Cortex of kidney (tissue), 1 donor: ENCODE measurements around the gene GDF10.

ENCODE experiments used
- DNase-seq: peaks from one replicate; lab custom pipeline; 2025; lab: John Stamatoyannopoulos, UW

Gene GDF10, protein sequence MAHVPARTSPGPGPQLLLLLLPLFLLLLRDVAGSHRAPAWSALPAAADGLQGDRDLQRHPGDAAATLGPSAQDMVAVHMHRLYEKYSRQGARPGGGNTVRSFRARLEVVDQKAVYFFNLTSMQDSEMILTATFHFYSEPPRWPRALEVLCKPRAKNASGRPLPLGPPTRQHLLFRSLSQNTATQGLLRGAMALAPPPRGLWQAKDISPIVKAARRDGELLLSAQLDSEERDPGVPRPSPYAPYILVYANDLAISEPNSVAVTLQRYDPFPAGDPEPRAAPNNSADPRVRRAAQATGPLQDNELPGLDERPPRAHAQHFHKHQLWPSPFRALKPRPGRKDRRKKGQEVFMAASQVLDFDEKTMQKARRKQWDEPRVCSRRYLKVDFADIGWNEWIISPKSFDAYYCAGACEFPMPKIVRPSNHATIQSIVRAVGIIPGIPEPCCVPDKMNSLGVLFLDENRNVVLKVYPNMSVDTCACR

DNA sequence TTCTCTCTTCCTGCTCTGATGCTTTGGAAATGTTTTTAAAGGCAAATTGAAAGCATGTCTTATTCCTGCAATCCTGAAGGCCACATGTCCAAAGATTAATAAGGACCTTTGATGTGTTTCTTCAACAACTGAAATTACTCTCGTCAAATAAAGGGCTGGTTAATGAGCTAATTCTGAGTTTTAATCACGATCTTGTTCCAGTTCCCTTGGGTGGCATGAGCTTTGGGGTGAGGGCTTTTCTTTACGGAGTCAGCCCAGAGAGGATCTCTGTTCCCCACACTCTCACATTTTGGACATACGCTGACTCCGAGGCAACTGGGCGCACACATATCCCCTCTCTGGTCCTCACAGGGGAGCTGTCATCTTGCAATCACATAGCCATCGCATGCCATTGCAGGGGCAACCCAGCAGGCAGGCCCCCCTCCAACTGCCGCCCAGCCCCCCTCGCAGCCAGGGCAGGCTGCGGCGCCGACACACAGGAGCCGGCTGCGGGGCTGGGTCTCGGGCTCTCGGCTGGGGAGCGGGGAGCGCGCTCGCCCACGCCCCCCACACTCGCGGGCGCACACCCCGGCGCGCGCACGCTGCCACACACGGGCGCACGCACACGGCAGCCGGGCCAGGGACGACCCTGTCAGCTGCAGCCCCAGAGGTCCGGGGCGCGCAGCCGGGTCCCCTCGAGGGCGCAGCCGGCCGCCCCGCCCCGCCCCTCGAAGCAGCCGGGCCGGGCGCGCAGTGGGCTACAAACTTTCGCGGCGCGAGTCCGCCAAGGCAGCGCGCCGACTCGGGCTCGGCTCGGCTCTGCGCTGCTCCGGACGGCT, at the start of gene GDF10:
GDF10 (plus strand) TSS at position 587 of the 818 bp plus-strand sequence. CDS start 455 bp downstream, outside the sequence.
- no peak for DNase-seq

DNA sequence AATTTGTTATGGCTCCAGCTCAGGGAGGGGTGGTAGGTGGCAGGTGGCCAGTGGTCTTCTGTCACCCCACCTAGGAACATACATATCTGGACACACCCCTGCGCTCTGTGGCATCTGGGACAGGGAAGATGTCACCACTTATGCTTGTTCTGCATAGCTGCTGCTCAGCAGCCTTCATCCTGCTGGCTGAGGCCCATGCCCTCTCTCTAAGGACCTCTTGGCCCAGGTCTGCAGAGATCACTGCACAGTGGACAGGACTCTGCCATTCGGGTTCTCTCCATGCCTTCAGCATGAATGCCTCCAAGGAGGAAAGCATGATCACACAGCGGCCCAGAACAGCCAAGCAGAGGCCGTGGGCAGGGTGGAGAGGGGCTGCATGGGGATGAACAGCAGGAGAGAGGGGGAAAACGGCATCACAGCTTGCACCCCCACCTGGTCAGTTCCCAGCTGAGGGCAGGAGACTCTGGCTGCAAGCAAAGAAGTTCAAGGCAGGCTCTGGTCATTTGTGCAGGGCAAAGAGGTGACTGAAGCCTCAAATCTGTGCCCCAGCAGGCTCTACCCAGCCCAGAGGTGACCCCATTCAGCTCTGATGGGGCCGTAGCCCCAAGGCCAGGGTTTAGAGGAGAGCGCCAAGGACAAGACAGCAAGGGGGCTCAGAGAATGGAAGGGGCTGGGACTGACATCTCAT, 47.8 kb upstream of the GDF10 start:
- DNase-seq, result no peak

DNA sequence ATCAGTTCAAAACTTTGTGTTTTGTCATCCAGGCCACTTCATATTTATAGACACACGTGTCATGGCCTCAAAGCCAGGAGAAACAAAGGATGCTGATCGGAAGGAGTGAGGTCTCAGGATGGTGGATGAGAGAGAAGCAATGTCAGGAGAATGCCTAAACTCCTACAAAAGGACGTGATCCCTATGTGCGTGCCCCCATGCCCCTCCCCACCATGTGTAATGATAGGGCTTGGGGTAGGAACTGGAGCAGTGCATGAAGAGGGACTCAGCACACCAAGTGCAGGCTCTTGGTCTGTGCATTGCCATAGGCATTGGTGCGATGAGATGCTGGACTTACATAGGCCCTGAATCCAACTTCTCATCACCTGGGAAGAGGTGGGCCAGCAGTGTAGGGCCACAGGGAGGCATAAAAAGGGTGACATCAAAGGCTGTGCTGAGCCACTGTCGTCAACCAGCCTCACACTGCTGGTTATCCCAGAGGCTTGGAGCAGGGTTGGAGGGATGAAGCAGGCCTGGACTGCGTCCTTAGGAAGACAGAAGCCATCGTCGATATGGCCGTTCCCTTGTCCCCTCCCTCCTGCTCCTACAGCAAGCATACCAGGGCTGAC, 46.9 kb upstream of the GDF10 start:
- DNase-seq, result no peak

DNA sequence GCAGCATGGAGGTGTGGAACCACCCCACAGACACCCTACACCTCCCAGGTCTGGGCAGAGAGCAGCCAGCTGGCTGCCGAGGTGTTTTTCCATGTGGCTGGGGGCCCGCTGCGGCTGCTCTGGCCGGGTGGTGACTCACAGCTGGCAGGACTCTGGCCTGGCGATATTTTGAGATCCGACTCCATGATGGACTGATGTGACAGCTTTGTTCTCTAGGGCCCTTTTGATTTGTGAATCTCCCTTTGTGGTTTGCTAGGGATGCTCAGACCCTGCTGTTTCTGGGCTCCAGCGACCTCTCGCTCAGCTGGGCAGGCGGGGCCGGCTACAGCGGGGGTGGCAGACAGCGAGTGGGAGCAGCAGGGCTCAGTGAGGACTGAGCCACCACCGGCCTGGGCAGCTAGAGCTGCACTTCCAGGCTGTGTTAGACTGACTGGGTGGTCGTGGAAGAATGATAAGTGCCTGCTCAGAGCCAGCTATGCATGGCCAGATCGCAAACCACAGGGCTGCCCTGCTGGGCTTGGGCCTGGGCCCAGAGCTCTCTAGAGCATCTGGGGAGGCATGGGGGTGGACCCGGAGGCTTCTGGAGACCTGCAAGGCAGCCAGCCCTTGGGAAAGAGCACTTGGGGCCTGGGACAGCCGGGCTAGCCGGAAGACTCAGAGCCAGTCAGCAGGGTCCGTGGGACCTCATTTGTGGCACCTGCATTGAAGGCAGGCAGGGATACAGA, 46.2 kb upstream of the GDF10 start:
- DNase-seq, result no peak

DNA sequence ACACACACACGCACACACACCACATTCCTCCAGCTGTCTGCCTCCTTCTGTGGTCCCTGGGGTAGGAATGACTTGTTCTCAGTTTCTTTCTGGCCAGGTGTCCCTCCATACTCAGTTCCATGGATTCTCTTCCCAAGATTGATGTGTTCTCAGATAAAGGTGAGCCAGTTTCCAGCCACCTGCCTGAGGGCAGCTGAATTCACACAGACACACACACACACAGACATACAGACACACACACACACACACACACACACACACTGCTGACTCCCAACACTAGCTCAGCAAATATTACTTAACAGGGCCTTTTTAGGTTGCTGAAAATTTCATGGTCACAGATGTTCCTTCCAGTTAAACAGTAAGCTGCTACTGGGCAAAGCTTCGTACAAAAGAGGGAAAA, 45.4 kb upstream of the GDF10 start:
- no peak for DNase-seq

DNA sequence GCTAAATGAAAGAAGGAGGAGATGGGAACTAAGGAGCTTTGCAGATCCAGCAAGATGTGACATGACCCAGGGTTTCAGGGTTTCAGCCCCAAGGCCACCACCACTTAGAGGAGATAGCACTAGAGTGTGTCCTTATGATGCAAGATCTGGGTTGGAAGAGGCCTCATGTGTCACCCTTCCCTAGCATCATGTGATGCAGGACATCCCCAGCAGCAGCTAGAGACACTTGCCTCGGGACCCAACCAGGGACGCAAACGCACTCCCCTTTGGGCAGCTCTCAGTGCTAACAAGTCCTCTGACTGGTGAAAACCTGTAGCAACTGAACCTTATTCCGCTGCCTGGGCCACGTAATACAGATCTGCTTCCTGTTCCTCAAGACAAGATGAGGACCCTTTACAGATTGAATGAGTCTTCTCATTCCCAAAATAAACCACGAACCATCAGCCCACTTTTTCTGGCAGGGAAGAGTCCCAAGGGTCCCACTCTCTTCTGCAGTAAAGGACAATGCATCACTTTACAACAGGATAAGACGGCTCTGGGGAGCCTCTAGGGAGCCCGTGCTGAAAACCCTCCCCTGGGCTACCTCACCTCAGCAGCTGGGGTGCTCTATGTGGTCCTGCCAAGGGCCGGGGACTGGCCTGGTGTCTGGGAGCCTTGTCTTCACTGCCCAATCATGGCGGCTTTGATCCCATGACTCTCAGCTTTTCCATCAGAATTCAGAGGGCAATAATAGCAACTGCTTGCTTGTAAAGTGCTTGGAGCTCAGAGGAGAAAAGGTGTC, 44.8 kb upstream of the GDF10 start:
- DNase-seq, result no peak

DNA sequence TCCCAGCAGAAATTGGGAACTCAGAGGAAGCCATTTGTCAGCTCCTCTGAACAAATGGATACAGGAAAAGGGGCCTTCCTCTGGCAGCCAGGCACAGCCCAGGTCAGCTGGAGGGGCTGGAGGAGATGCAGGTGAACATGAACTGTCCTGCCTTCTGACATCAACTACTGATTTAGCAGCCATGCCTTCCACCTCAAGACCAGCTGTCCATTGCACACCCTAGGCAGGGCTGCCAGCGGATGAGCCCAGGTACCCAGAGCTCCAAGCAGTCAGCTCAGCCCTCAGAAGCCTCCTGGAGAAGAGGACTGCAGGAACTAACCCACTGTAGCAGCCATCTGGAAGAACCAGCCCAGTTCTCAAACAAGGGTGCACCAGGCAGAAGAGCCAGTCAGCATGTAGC, 44.1 kb upstream of the GDF10 start:
- DNase-seq, result no peak

DNA sequence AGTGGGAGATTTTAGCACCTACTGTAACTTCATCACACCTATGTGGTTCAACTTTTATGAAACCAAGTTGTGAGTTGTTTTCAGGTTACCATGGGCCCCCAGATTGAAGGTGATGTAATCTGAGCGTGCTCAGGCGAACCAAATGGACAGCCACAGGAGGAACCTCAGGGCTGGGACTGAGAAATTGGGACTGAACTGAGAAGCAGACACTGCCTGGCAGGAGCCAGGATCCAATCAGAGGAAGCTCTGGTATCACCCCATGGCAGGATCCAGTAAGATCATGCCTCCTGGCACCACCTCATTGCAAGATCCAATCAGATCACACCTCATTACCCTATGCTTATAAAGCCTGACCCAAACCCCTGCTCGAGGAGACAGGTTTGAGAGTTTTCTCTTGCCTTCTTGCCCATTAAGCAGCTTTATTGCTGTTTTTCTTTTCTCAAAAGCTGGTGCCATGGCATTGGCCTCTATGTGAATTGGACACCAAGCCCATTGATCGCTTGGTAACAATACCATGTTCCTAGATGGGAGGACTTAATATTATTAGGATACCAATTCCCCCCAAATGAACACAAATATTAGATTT, 43.2 kb upstream of the GDF10 start:
- DNase-seq, result no peak

DNA sequence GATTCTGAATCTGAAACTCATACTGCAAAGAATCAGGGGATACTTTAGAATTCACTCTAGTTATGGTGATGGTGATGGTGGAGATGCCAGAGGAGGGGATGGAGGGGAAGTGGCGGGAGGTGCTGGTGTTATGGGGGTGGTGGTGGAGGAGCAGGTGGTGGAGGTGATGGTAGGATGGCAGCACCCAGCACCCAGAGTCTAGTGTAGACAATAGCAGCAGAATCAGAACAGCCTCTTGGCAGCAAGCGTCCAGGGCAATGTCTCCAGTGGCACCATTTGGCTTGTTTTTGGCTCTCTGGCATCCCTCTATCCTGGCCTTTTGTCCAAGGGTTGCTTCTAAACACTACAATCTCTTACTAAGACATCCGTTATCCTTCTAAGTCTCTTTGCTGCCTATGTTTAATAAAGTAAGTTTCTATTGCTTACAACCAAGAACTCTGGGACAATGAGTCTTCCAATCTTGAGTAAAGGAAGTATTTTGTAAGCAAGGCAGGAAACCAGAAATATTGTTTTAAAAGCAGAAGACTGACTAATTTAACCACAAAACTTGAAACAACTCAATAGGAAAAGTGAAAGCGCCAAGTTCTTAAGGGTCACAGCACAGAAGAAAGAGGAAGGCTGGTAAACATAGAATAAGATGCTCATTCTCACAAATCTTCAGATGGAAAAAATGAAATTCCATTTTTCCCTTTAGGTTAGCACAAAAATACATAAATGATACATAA, 42.4 kb upstream of the GDF10 start:
- no peak for DNase-seq

DNA sequence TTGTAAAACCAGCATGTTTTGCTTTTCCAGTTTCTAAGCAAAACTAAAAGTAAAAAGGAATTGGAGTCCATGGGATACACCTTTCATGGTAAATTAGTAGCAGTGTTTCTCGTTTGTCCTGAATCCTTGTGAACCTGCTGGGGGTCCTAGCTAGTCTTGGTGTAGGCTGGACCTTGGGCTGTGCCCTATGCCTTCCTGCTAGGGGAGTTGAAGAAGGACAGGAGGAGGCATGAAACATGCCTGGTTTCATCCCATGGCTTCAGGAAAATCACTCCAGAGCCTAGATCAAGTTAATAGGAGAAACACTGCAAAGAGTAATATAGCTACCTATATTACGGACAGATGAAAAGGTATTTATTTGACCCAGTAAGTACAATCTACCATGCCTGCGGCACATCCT, 41.1 kb upstream of the GDF10 start:
- no peak for DNase-seq

DNA sequence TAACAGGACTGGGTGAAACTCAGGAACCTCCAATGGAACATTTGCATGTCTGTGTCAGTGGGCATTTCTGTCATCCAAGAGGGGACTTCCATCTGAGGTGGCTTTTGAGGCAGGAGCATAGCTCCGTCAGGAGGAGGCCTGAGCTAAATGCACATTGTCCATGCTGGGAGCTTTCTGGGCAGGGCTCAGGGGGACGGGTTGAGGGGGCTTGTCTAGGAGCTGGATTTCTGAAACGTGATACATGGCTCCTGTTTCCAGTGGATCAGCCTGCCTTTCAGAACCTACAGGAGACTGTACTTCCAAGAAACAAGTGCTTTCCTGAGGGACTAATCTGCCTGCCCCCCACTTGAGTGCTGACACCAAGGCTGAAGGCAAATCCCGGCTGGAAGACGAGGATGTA, 40.5 kb upstream of the GDF10 start:
- no peak for DNase-seq

DNA sequence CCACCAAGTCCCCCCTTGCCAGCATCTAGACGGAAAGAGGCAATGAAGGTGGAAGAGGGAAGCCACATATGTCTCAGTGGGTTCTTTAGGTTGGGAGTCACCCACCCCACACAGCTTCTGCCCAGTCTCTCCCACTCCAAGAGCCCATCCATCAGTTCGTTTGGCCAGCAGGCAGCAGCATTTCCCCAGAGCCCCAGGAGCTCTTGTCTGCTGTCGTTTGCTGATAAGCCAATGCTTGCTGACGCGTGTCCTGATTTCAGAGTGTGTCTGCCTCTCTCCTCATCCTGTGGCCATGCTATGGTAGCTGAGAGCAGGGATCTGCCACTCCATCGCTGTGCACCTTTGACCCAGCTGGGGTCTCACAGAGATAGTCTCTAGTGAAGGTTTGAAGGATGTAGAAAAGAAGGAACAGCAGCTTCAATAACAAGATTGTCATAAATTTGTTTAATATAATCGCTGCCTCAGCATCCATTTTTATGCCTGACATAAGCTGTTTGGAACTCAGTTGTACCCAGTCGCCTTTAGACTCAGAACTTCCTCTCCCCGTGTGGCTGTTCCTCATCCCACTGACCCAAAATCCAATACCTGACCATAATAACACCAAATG, 39.4 kb upstream of the GDF10 start:
- DNase-seq, result no peak

DNA sequence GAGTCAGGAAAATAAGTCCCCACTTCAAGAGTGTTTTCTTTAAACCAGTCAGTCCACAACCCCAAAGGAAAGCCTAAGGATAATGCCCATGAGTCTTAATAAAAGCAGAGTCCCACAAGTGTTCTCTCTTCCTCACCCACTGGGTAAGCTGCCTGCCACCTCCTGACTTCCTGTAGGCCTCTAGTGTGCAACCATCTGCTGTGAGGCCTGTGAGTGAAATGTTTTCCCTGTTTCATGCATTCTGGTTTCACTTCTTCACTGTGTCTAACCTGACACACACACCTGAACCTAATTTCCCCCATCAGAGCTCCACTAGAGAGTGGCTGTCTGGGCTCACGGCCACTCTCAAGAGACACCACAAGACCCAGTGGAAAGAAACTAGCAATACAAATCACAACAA, 38.9 kb upstream of the GDF10 start:
- no peak for DNase-seq

DNA sequence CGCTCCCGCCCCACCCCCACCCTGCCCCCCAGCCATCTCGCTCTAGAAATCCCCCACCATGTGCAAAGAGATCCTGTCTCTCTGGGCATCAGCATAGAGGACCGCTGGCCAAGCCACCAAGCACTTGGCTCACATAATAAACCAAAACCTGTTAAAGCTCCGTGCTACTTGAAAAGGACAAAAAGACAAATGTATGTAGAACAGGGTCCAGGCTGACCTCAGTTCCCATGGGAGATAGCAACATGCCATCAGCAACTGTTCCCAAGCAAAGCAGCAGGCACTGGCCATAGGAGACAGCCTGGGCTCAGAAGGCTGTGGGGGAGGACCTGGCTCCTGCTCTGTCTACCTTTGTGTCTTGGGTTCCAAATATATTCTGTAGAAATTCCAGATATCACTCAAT, 38.4 kb upstream of the GDF10 start:
- no peak for DNase-seq

DNA sequence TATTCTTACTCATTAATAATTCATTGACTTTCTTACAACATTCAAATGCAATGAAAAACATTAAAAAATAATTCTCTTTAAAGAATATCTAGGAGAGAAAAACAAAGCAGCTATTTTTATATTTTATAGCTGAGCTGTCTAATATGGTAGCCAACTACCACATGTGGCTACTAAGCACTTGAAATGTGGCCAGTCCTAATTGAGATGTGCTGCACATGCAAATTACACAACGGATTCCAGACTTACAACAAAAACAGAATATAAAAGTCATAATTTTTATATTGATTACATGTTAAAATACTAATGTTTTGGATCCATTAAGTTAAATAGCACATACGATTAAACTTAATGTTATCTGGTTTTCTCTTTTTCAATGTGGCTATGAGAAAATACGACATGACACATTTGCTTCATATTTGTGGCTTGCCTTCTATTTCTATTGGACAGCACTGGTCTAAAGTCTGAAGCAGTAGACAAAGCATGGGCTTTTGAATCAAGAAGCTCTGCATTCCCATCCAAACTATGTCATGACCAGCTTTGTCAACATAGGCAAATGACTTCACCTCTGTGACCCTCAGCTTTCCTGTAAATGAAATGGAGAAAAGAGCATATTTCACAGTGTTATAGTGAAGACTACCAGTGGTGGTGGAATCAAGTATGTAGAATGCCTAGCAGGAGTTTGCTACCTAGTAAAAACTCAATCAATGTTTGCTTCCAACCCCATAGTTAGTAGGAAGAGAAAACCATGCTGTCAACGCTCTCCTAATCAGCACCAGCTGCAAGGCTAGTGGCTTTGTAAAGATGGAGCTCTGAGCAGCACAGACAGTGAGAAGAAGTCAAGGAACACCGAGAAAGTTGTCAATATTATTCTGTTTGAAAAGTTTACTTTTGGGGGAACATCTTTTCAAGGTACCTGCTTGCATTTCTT, 37.1 kb upstream of the GDF10 start:
- DNase-seq, result no peak

DNA sequence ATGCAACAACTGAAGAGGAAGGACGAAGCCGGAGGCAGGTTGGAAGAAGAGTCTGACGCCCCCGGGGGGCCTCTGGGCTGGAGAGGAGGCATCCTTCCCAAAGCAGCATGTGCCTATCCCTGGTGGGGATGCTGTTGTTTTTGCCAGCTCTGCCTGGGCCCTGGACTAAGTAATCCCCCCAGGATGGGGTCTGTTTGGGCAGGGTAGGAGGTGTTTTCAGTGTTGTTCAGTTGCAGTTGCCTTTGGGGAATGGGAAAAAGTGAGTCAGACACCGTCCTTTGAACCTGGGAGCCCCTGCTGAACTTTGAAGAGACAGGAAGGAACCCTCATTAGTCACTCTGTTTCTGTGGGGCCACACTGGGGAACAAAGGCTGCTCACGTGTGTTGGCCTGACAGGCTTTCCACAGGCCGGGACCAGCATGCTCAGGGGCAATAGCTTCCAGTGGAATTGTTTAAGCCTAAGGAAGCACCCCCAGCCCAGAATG, 35.2 kb upstream of the GDF10 start:
- no peak for DNase-seq

DNA sequence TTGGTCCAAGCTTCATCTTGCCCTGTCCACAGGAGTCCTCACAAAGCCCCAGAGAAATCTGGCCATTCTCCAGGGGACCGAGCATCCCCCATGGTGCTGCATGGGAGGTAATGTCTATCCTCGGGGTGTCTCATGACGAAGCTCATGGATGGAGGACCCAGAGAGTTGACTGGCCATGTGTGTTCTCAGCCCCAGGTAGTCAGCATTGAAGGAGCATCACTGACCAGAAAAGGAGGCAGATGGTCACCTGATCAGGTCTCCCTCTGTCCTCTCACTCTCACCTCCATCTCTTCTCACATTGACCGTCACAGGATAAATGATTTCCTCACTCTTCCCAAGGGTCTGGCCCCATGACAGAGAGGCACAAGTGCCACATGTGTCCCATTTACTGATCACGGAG, 33.4 kb upstream of the GDF10 start:
- no peak for DNase-seq

DNA sequence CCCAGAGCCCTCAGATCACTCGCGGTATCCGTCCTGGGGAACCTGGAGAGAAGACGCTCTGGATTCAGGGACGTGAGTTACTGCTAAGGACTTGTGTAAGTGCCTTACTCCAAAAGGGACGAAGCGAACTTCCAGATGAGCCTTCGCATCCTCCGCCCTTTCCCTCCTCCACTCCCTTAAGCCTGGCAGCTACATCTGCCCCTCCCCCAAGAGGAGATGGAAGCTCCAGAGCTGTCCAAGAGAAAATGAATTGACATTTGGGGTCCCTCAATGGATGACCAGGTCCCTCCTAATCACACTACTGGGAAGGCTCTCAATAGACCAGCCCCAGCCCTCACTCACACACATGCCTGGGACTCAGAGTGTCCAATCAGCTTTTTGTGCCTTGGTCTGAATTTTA, 31.3 kb upstream of the GDF10 start:
- DNase-seq, result no peak
